ENCODE data around the gene FGF4.
A peak's percentile ranks its signal among the peaks of the same experiment; 100 is the strongest.

The FGF4 gene

GRCh38 chr11:69814411-69814810 lies 39.3 kb upstream of the FGF4 start:
- in situ Hi-C loops (cut with MboI; ENCODE audit: low sequenced_read_pairs): no loop called here
- DNase-seq (ENCODE audit: low spot score in 2 of 2): no peak
- Histone ChIP-seq H3K27me3 (ENCODE audit: low read depth) (peaks cover 33% of the 10 kb centered on the region), H3K4me1 (no peaks in the 10 kb centered on the region), H3K36me3 (replicated peaks) (no peaks in the 10 kb centered on the region), H3K9me3 (no peaks in the 10 kb centered on the region), H3K4me3 (no peak overlapping the region)

DNA sequence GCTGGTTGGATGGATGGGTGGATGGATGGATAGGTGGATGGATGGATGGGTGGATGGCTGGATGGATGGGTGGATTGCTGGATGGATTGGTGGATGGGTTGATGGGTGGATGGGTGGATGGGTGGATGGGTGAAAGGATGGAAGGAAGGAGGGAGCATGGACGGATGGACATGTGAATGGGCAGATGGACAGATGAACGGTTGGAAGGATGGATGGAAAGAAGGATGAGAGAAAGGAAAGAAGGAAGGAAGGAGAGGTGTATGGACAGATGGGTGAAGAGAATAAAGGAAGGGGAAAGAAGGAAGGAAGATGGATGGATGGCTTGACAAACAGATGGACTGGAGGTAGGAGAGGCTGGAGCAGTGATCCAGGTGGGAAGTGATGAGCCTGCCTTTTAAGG lies 38.7 kb upstream of the FGF4 start:
- Histone ChIP-seq H3K27me3 (ENCODE audit: low read depth) (peaks cover 37% of the 10 kb centered on the region), H3K4me3 (no peak overlapping the region), H3K4me1 (no peaks in the 10 kb centered on the region), H3K36me3 (replicated peaks) (no peaks in the 10 kb centered on the region), H3K9me3 (no peaks in the 10 kb centered on the region)
- DNase-seq (ENCODE audit: low spot score in 2 of 2): no peak
- in situ Hi-C loops (cut with MboI; ENCODE audit: low sequenced_read_pairs): no loop called here

DNA sequence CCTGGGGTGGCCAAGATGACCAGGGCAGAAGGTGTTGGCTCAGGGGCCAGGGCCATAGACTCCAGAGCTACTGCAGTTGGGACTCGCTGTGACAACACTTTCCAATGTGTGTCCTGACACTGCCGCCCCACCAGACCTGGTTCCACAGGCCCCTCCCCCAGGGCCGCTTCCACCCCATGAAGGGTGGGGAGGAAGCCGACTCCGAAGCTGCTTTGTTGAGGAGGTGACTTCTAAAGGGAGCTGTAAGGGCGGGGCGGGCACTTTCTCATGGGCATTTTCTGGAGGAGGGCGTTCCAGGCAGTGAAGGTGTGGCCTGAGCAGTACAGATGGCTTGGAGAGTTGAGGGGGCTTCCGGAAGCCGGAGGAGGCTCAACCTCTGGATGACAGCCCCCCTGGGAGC lies 37.8 kb upstream of the FGF4 start:
- DNase-seq (ENCODE audit: low spot score in 2 of 2): no peak
- in situ Hi-C loops (cut with MboI; ENCODE audit: low sequenced_read_pairs): no loop called here
- H3K27me3 ChIP-seq (ENCODE audit: low read depth): peaks cover 39% of the 10 kb centered on the region

GRCh38 chr11:69812256-69812655 lies 37.1 kb upstream of the FGF4 start:
- Histone ChIP-seq H3K4me3 (no peak overlapping the region), H3K27me3 (ENCODE audit: low read depth) (peaks cover 34% of the 10 kb centered on the region), H3K36me3 (replicated peaks) (no peaks in the 10 kb centered on the region), H3K4me1 (no peaks in the 10 kb centered on the region), H3K9me3 (no peaks in the 10 kb centered on the region)
- DNase-seq (ENCODE audit: low spot score in 2 of 2): no peak
- in situ Hi-C loops (cut with MboI; ENCODE audit: low sequenced_read_pairs): no loop called here

More for the DNA sequence above, 37.8 kb upstream of the FGF4 start:
- H3K36me3 ChIP-seq (replicated peaks): no peaks in the 10 kb centered on the region
- H3K4me3 ChIP-seq: no peak overlapping the region
- H3K4me1 ChIP-seq: no peaks in the 10 kb centered on the region
- no peaks in the 10 kb centered on the region for H3K9me3 ChIP-seq

GRCh38 chr11:69811431-69811830 lies 36.3 kb upstream of the FGF4 start:
- H3K36me3 ChIP-seq (replicated peaks): no peaks in the 10 kb centered on the region
- in situ Hi-C loops (cut with MboI; ENCODE audit: low sequenced_read_pairs): no loop called here
- peaks cover 26% of the 10 kb centered on the region for H3K27me3 ChIP-seq (ENCODE audit: low read depth)
- no peak overlapping the region for H3K4me3 ChIP-seq
- H3K9me3 ChIP-seq: no peaks in the 10 kb centered on the region
- no peak for DNase-seq (ENCODE audit: low spot score in 2 of 2)
- no peaks in the 10 kb centered on the region for H3K4me1 ChIP-seq

DNA sequence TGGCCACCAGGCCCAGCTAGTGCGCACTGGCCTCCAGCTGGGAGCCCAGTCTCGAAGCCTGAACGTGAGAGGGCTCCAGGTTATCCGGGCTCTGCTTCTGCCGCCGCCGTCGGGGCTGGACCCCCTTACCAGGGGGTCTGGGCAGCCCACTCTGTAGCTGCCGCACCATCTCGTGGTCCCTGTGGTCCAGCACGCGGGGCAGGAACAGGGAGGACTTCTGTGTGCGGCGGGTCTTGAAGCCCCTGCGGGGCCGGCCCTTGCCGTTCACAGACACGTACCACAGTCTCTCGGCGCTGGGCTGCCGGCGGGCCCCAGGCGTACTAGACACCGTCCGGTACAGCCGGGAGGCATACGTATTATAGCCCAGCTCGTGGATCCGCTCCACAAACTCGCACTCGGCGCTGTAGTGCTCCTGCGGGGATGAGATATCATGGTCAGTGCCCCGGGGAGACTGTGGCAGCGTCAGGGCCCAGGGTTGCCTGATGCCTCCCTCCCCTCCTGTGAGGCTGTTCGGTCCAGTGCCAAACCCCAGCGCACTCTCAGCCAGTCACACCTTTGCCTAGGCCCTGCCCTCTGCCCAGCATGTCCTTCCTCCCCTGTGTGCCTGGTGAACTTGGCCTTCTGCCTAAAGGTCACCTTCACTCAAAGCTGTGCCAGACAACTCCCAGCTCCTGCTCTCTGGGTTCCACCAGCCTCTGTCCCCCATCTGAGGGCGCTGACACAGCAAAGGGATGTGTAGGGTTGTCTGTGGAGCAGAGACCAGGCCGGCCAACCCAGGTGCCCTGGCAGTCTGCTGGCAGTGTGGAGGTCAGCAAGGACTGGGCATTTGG lies 35.4 kb upstream of the FGF4 start:
- Histone ChIP-seq H3K36me3 (replicated peaks) (no peaks in the 10 kb centered on the region), H3K9me3 (no peaks in the 10 kb centered on the region), H3K27me3 (ENCODE audit: low read depth) (peaks cover 20% of the 10 kb centered on the region), H3K4me1 (no peaks in the 10 kb centered on the region), H3K4me3 (no peak overlapping the region)
- no peak for DNase-seq (ENCODE audit: low spot score in 2 of 2)
- in situ Hi-C loops (cut with MboI; ENCODE audit: low sequenced_read_pairs): no loop called here

GRCh38 chr11:69808667-69809086 lies 33.5 kb upstream of the FGF4 start:
- in situ Hi-C loops (cut with MboI; ENCODE audit: low sequenced_read_pairs): no loop called here
- DNase-seq (ENCODE audit: low spot score in 2 of 2): no peak
- H3K36me3 ChIP-seq (replicated peaks): no peaks in the 10 kb centered on the region
- peaks cover 20% of the 10 kb centered on the region for H3K27me3 ChIP-seq (ENCODE audit: low read depth)
- no peaks in the 10 kb centered on the region for H3K9me3 ChIP-seq
- H3K4me1 ChIP-seq: no peaks in the 10 kb centered on the region
- no peak overlapping the region for H3K4me3 ChIP-seq

DNA sequence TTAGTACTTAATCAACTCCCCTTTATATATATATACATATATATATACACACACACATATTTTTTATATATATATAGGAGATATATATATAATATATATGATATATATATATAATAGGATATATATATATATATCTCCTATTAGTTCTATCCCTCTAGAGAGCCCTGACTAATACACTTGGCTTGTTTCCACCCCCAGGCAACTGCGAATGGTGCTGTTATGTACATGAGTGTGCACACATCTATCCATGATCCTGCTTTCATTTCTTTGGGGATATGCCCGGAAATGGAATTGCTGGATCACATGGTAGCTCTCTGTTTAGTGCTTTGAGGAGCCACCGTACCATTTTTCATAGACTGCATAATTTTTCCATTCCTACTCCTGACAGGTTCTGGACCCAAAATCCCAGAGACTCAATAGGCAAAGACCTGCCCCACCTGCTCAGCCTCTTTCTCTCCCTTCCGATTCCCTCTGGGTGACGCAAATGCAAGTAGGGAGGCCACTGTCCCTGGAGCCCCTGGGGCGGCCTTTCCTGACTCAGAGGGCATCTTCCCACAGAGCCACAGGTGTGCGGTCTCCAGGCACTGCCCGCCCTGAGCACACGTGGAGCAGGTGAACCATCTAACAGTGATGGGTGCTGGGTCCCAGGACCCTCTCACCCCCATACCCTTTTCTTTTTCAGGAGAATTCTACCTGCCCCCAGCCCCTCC lies 32.1 kb upstream of the FGF4 start:
- H3K27me3 ChIP-seq (ENCODE audit: low read depth): peaks cover 20% of the 10 kb centered on the region
- H3K9me3 ChIP-seq: no peaks in the 10 kb centered on the region
- in situ Hi-C loops (cut with MboI; ENCODE audit: low sequenced_read_pairs): no loop called here
- H3K4me1 ChIP-seq: no peaks in the 10 kb centered on the region
- DNase-seq (ENCODE audit: low spot score in 2 of 2): no peak
- no peaks in the 10 kb centered on the region for H3K36me3 ChIP-seq (replicated peaks)
- no peak overlapping the region for H3K4me3 ChIP-seq

- DNase-seq (ENCODE audit: low spot score in 2 of 2): no peak
- Histone ChIP-seq H3K4me1 (no peaks in the 10 kb centered on the region), H3K36me3 (replicated peaks) (no peaks in the 10 kb centered on the region), H3K9me3 (no peaks in the 10 kb centered on the region; the same call in 1 of the 2 replicates), H3K27me3 (ENCODE audit: low read depth) (peaks cover 19% of the 10 kb centered on the region), H3K4me3 (no peak overlapping the region)
- in situ Hi-C loops (cut with MboI; ENCODE audit: low sequenced_read_pairs): no loop called here
Observed at GRCh38 chr11:69804769-69805508, 29.8 kb upstream of the FGF4 start.

GRCh38 chr11:69803604-69804218 lies 28.6 kb upstream of the FGF4 start:
- H3K9me3 ChIP-seq: no peaks in the 10 kb centered on the region; the same call in 1 of the 2 replicates
- no peak for DNase-seq (ENCODE audit: low spot score in 2 of 2)

DNA sequence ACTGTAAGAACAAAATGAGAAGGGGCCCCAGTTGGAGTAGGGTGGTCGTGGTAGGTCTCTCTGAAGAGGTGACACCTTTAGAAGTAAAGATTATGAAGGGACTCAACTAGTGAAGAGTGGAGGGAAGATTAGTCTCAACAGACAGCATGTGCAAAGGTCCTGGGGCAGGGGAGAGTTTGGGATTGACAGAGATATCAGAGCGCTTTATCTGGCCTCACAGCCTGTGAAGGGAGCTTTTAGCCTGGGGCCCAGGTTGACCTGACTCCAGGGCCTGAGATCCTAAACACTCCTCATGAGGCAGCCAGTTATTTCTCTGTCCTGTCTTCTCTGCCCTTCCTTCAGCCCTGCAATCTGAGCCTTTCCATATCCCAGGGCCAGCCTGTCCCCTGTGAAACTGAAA lies 27.9 kb upstream of the FGF4 start:
- in situ Hi-C loops (cut with MboI; ENCODE audit: low sequenced_read_pairs): no loop called here

More at GRCh38 chr11:69803604-69804218, 28.6 kb upstream of the FGF4 start:
- H3K4me1 ChIP-seq: no peaks in the 10 kb centered on the region
- H3K4me3 ChIP-seq: no peak overlapping the region
- in situ Hi-C loops (cut with MboI; ENCODE audit: low sequenced_read_pairs): no loop called here
- H3K27me3 ChIP-seq (ENCODE audit: low read depth): peaks cover 9% of the 10 kb centered on the region
- no peaks in the 10 kb centered on the region for H3K36me3 ChIP-seq (replicated peaks)

DNA sequence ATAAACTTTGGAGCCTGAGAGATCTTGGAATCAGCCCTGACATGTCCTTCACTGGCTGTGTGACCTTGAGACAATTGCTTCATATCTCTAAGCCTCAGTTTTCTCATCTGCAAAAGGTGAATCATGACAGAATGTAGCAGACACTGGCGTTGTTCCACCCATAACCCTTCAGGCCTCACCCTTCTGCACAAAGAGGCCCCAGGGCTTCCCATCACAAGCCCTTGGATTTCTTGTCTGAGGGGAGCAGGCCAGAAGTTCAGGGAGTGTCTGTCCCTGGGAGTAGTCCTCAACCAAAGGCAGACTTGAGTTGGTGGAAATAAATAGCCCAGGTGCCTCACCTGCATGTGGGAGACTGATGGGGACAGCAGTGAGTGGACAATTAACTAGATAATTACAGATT lies 27.4 kb upstream of the FGF4 start:
- in situ Hi-C loops (cut with MboI; ENCODE audit: low sequenced_read_pairs): no loop called here
- H3K36me3 ChIP-seq (replicated peaks): no peaks in the 10 kb centered on the region
- no peak for DNase-seq (ENCODE audit: low spot score in 2 of 2)
- H3K27me3 ChIP-seq (ENCODE audit: low read depth): no peaks in the 10 kb centered on the region; the same call in 1 of the 2 replicates
- H3K4me1 ChIP-seq: no peaks in the 10 kb centered on the region
- H3K4me3 ChIP-seq: no peak overlapping the region
- no peaks in the 10 kb centered on the region; the same call in 1 of the 2 replicates for H3K9me3 ChIP-seq

More for the DNA sequence above, 27.9 kb upstream of the FGF4 start:
- no peak for DNase-seq (ENCODE audit: low spot score in 2 of 2)
- Histone ChIP-seq H3K4me3 (no peak overlapping the region), H3K36me3 (replicated peaks) (no peaks in the 10 kb centered on the region), H3K27me3 (ENCODE audit: low read depth) (peaks cover 3% of the 10 kb centered on the region; the same call in 1 of the 2 replicates), H3K4me1 (no peaks in the 10 kb centered on the region), H3K9me3 (no peaks in the 10 kb centered on the region; the same call in 1 of the 2 replicates)

DNA sequence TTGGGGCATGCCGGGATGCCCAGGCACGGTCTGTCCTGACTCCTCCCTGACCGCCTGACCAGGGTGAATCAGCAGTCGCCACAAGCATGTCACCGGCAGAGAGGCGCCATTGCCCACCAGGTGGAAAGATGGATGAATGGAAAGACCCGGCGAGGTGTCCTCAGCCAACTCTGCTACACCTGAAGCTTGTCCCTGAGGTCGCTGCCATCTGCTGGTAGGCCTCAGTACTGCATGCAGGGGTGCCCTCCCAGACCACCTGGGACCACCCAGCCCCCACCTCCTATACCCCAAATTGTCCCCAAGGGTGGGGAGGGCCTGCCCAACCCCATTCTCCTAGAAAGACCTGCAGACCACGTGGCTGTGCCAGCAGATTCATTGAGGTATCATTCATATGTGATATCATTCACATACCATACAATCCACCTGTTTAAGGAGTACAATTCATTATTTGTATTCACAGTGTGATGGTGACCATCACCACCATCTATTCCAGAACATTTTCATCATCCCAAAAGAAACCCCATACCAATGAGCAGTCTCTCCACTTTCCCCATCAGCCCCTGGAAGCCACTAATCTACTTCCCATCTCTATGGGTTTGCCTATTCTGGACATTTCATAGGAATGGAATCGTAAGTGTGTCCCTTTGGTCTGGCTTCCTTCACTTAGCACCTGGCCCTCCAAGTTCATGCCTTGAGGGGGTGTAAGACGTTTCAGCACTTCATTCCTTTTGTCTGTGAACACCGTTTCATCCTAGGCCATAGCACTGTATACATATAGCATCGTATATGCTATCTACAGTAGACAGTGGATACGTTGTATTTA lies 26.6 kb upstream of the FGF4 start:
- in situ Hi-C loops (cut with MboI; ENCODE audit: low sequenced_read_pairs): no loop called here
- no peak overlapping the region for H3K4me3 ChIP-seq
- peak in 1 of 2 experiments; percentile 79 for DNase-seq (ENCODE audit: low spot score in 2 of 2)
- H3K4me1 ChIP-seq: no peaks in the 10 kb centered on the region
- no peaks in the 10 kb centered on the region for H3K36me3 ChIP-seq (replicated peaks)
- H3K27me3 ChIP-seq (ENCODE audit: low read depth): no peaks in the 10 kb centered on the region
- no peaks in the 10 kb centered on the region; the same call in 1 of the 2 replicates for H3K9me3 ChIP-seq

All from HAP-1 (cell line).